Metanephros (tissue), 2 donors: ENCODE measurements around the gene HOXC10. TPM values are rescaled to one million over a fixed set of nuclear protein-coding genes. Genes with fewer than 3 reads are reported as not detected.
A peak's percentile ranks its signal among the peaks of the same experiment; 100 is the strongest.

Experiments
- small RNA-seq: library from RNA; depleted of rRNA; stranded (forward); fragments of <200 nt; gene quantifications from one replicate; pipeline ENCODE3, GENCODE V24; 2014; ENCODE audit warnings: low replicate concordance
- total RNA-seq: library from RNA; depleted of rRNA; stranded (reverse); fragments of >200 nt; gene quantifications from one replicate; pipeline ENCODE4 v1.2.3, GENCODE V29; 2014

HOXC10 gene
- 23.5 TPM for total RNA-seq

GRCh38 chr12:53984901-53985691, at the start of gene HOXC10:
HOXC10 (plus strand) TSS chr12:53985146; CDS start chr12:53985260, 114 bp downstream.

GRCh38 chr12:53938326-53939140, 46.4 kb upstream of the HOXC10 start, which contains the start of gene HOXC13:
HOXC13 (plus strand) TSS chr12:53938831; CDS start chr12:53938907, 76 bp downstream.

GRCh38 chr12:53954694-53955035, 30.3 kb upstream of the HOXC10 start, which contains the start of gene HOXC12:
HOXC12 (plus strand) TSS chr12:53954903; CDS start chr12:53954930, 27 bp downstream.

GRCh38 chr12:53972722-53973235, 12.2 kb upstream of the HOXC10 start, which contains the start of gene HOXC11:
HOXC11 (plus strand) TSS chr12:53973126; CDS start chr12:53973242, 116 bp downstream.

GRCh38 chr12:53974084-53975063, 10.6 kb upstream of the HOXC10 start, which contains the start of gene HOTAIR:
HOTAIR (minus strand) TSS chr12:53974954.

GRCh38 chr12:54000116-54001114, 15.5 kb downstream of the HOXC10 start, which contains the start of gene HOXC9:
HOXC9 (plus strand) TSS chr12:54000161; CDS start chr12:54000189, 28 bp downstream.

GRCh38 chr12:54028314-54029201, 43.6 kb downstream of the HOXC10 start, which contains the start of gene HOXC6:
HOXC6 (plus strand) TSS chr12:54028440; CDS start chr12:54028522, 82 bp downstream.

GRCh38 chr12:54032627-54033100, 47.7 kb downstream of the HOXC10 start, which contains the start of gene HOXC5:
HOXC5 (plus strand) TSS chr12:54033050; CDS start chr12:54033123, 73 bp downstream.

Small RNAs within 50 kb of the gene (small RNA-seq; reads per million reads assigned to genes)
- gene AC012531.3 (not detected), gene AC012531.4 (not detected), gene HOXC5 (not detected), gene MIR196A2 (166 reads per million, percentile 98 among the genes with 10 or more reads in this experiment), gene MIR615 (51.3 reads per million, percentile 97 among the genes with 10 or more reads in this experiment), gene RF01905 (not detected), gene RF01906 (not detected)

Other genes starting within 250 kb of the HOXC10 start
- not detected for gene CISTR, start 233.2 kb upstream of the HOXC10 start, total RNA-seq
- not detected for gene HOXC13, start 46.3 kb upstream of the HOXC10 start, total RNA-seq
- not detected for gene HOXC12, start 30.2 kb upstream of the HOXC10 start, total RNA-seq
- 1.5 TPM for gene HOXC11, start 12.0 kb upstream of the HOXC10 start, total RNA-seq
- gene HOTAIR, start 10.2 kb upstream of the HOXC10 start, total RNA-seq: 0.99 TPM
- gene HOXC9, start 15.0 kb downstream of the HOXC10 start, total RNA-seq: 21.5 TPM
- 2.1 TPM for gene HOXC8, start 23.8 kb downstream of the HOXC10 start, total RNA-seq
- 17.0 TPM for gene HOXC6, start 43.3 kb downstream of the HOXC10 start, total RNA-seq
- gene HOXC5, start 47.9 kb downstream of the HOXC10 start, total RNA-seq: 4.0 TPM
- gene HOXC4, start 68.7 kb downstream of the HOXC10 start, total RNA-seq: 10.0 TPM
- gene SMUG1, start 203.8 kb downstream of the HOXC10 start, total RNA-seq: 27.5 TPM